GM19043 (cell line): ENCODE data around the gene BACE1.
"Not testable (repeated sequence)": the region's sequence is repeated elsewhere in the genome, so short reads cannot be mapped to it uniquely, and the experiment has no call there.

Experiments
- ATAC-seq: cut with Tn5 transposase; IDR thresholded peaks from one replicate; pipeline ENCODE4 v1.9.1; 2021; ENCODE audit warnings: low read depth; ENCODE audit not compliant: unreplicated experiment

Gene BACE1

DNA sequence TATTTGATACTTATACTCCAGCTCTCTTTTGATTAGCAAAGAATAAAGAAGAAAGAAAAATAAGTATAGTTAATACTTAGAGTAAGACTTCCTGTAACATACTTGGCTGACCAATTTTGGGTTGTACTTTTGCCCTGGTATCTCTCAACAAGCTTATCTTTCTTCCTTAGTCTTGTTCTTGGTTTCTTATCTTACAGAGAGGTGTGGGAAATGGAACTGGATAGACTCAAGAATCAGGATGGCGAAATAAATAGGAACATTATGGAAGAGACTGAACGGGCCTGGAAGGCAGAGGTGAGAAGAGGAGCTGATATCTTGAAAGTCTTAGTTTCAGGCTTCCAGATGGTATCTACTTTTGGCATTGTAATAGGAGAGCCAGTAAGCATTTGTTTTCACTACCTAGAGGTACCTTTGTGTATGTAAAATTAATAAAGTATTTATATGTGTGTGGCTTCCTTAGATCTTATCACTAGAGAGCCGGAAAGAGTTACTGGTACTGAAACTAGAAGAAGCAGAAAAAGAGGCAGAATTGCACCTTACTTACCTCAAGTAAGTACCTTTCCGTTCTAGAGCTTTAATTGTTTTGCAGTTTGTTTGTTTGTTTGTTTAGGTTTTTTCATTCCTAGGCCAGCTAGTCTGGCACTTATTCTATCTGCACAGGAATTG, 36.2 kb downstream of the BACE1 start:
- no peak for ATAC-seq

DNA sequence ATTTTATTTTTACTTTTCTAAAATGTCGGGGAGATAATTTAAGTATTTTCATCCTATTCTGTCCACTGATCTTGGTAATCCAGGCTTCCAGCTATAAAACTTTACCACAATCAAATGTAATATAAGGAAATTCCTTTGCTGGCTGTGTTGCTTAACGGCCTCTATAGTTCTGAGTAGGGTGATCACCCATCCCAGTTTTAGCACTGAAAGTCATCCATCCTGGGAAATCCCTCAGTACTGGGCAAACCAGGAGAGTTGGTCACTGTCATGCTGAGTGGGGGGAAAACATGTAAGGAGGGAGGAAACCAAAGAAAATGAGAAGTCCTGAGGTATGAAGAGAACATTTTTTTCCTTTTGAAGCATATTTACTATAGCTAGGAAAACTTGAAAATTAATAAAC, 37.7 kb downstream of the BACE1 start:
- no peak for ATAC-seq

DNA sequence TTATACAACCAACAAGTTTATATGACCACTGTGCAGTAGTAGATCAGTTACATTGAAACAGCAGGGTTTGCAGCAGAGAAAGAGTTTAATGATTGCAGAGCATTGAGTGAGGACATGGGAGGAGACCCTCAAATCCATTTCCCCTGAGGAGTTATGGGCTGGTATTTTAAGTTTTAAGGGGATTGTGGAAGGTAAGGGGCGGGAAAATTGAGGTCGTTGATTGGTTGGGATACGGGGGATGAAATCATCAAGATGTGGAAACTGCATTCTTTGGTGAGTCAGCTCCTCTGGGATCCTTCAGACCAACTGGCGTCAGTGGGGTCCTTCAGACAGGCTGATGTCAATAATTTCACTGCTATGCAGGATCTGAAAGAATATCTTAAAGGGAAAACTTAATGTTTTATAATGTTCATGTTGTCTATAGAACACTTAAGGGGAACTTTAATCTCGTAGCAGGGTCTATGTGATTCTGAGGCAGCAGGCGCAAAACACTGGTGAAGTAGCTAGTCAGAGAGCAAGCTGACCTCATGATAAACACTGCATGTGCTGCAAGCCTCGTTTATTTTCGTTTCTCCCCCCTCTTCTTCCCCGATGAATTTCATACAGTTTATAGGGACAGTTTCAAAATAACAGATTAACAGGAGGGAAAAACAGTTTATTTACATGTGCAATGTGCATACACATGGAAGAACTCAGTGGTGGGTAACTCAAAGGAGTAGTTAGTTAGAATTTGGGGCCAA, 42.3 kb downstream of the BACE1 start:
- no peak for ATAC-seq

DNA sequence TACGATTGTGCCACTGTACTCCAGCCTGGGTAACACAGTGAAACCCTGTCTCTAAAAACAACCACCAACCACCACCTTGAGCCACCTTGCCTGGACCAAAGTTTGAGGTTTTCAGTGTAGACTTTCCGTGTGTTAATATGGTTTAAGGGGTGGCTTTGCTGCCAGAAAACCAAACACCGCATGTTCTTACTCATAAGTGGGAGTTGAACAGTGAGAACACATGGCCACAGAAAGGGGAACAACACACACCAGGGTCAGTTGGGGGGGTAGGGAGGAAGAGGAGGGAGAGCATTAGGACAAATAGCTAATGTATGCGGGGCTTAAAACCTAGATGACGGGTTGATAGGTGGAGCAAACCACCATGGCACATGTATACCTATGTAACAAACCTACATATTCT, 43.9 kb downstream of the BACE1 start:
- not testable (repeated sequence) for ATAC-seq

DNA sequence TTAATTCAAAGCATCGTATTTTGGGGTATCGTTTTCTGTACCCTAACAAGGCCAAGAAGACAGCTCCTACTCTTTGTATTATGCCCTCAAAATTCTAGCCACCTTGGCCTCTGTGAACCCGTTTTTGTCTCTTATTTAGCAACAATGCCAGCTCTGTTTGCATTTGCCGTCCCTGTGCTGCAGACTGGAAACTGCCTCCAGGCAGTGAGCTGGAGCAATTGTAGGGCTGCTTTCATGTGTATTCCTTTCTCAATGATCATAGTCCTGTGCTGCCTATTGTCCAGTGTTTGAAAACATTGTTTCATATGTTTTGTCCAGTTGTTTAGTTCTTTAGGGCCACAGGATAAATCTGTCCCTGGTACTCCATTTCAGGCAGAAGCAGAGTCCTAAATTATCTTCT, 44.8 kb downstream of the BACE1 start:
- ATAC-seq, result no peak

DNA sequence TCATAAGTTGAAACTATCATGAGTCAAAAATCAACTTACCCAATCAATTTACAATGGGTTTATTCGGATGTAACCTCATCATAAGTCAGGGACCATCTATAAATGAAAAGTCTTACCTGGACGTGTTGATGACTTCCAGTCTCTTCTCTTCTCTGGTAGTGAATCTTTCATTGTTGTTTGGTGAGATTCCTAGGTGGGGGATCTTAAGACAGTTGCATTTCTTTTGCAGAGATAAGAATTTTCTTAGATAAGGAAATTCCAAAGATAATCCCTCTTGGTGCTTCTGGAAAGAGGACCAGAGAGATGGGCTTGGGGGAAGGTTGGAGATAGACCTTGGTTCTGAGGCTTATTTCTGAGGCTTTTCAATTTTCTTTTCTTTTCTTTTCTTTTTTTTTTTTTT, 46.2 kb downstream of the BACE1 start:
- ATAC-seq, result no peak

DNA sequence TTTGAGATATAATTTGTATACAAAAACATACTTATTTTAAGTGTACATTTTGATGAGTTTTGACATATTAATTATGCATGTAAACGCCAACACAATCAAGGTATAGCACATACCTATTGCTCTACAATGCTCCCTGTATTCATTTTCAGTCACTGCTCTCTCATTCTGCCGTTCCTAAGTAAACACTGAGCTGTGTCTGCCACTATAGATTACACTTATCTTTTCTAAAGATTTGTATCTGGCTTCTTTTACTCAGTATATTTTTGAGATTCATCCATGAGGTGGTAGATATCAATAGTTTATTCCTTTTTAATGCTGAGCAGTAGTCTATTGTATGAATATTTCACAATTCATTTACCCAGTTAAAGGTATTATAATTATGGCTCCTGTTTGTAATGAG, 50.3 kb downstream of the BACE1 start:
- no peak for ATAC-seq

DNA sequence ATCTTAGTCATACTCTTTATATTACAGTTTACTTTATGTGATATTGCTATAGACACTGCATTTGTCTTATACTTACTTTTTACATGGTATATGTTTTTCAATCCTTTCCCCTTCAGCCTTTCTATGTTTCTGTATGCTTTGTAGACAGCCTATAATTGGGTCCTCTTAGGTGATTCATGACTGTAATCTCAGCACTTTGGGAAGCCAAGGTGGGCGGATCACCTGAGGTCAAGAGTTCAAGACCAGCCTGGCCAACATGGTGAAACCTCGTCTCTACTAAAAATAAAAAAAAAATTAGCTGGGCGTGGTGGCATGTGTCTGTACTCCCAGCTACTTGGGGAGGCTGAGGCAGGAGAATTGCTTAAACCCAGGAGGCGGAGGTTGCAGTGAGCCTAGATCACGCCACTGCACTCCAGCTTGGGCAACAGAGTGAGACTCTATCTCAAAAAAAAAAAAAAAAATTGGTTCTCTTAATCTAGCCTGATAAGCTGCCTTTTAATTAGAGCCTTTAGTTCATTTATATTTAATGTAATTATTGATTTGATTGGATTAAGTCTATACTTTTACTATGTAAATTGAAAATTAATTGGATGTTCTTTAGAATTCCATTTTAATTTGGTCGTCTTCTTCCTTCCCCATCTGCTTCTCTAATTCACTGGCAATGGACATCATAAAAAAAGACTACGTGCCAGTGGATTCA, 51.3 kb downstream of the BACE1 start:
- not testable (repeated sequence) for ATAC-seq

DNA sequence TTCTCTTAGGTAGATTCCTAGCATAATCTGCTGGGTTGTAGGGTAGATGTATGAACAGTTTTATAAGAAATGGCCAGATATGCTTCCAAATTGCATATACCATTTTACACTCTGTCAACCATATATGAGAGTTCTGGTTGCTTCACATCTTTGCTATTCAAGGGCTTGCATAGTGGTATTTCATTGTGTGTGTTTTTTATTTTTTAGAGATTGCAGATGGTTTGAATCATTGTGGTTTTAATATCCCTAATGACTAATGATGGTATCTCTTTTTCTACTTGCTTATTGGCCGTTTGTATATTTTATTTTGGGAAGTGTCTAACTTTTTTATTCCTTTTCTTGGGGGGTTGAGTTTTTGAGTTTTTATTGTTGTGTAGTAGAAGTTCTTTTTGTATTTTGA, 56.6 kb downstream of the BACE1 start:
- no peak for ATAC-seq

DNA sequence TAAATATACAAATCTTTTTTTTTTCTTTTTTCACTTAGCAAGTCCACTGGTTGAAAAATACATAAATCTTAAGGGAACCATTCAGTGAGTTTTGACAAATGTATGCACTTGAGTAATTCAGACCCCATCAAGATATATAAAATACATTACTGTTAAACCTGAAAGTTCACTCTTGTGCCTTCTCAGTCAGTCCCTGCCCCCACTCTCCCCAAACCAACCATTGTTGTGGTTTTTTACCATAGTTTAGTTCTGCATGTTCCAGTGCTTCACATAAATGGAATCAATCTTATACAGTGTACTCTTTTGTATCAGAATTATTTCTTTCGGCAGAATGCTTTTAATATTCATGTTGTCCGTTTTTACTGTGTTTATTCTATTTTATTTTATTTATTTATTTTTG, 57.5 kb downstream of the BACE1 start:
- ATAC-seq, result no peak

DNA sequence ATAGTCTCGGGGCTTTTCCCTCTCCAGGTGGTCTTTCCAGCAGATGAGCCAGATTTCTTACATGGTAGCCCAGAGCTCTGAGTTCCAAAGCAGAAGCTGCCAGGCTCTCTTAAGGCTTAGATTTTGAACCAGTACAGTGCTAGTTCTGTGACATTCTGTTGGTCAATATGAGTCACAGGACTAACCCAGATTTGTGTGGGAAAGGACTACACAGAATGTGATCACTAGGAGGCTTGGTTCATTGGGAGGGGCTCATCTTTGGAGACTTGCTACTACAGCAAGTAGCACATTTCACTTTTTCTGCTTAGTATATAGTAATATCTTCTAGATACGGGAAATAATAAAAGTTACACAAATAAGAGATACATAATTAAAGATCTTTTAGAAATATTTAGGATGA, 59.5 kb downstream of the BACE1 start:
- no peak for ATAC-seq

DNA sequence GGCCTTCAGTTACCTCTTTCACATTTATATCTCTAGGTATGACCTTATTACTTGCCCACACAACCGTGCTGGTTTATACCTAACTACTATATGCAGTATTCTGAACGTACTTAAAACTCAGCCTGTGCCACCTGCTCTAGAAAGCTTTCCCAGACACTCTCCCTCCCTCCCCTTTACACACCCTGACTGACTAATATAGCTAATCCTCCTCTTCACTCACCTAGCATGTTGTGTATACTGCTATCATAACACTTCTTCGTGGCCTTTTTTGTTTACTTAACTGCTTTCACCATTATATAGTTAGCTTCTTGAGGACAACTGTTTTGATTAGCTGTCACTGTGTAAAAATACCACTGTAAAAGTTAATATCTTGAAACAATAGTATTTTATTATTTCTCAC, 60.1 kb downstream of the BACE1 start:
- no peak for ATAC-seq

DNA sequence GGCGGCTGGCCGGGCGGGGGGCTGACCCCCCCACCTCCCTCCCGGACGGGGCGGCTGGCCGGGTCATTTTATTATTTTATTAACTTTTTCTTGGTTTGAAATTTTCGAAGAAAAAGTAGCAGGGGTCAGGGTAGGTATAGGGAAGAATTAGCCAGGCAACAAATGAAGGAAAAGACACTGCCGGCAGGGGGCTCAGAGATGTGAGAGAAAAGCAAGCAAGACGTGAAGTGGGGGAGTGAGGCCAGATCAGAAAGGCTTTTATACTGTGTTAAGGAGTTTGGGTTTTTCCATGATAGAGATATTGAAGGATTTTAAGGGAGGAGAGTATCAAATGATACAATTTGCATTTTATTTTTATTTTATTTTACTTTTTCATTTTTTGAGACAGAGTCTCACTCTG, 64.5 kb downstream of the BACE1 start:
- ATAC-seq, result no peak

DNA sequence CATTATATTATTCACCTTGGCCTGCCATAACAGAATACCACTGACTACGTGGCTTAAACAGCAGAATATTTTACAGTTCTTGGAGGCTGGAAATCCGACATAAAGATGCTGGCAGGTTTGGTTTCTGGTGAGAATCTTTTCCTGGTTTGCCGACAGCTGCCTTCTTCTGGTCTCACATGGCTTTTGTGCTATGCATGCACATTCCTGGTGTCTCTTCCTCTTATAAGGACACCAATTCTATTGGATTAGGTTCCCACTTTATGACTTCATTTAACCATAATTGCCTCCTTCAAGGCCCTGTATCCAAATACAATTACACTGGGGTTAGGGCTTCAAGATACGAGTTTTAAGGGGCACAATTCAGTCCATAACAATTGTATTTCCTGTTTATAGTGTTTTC, 66.5 kb downstream of the BACE1 start:
- no peak for ATAC-seq

DNA sequence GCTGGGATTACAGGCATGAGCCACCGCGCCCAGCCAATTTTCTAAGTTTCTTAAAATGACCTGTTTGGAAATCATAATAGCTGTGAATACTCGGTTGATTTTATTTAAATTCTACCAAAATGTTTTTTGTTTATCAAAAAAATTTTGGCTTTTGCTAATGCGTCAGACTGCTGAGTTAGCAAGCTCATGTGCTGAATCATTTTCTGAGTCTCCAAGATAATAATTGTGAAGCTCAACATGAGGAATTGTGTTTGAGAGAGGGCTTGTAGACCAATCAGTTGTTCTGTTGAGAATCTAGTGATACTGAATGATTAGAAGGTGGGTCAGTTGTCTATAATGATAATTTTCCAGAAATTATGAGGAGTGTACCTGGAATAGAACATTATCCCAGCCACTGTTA, 67.7 kb downstream of the BACE1 start:
- no peak for ATAC-seq

DNA sequence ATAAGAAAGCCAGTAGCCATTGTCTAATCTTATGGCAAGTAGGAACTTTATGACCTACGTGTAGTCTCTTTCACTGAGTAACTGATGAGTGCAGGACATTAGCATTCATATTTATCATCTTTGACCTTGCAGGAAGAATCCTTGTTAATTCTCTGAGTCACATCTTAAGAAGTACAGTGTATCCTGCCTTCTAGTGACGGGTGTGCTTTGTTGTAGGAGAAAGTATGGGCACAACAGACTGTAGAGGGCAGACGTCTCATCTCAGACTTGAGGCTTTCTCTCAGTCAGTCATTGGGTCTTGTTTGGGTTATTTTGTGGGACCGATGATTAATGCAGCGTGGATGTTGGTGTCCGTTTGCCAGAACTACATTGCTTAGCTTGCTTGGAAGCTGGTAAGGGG, 76.8 kb downstream of the BACE1 start:
- no peak for ATAC-seq

DNA sequence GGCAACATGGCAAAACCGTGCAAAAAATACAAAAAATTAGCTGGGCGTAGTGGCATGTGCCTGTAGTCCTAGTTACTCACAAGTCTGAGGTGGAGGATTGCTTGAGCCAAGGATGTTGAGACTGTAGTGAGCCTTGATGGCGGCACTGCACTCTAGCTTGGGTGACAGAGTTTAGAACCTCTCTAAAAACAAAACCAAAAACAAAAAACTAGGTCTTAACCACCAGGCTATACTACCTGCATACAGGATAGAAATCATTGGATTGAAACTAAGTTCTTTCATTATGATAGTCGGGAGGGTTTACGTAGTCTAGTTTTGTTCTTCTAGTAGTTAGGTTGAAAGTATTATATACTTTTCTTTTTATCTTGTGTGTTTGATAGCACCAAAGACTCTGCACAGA, 77.8 kb downstream of the BACE1 start:
- ATAC-seq, result no peak
